ENCODE measurements around the gene TK2.

Gene TK2

DNA sequence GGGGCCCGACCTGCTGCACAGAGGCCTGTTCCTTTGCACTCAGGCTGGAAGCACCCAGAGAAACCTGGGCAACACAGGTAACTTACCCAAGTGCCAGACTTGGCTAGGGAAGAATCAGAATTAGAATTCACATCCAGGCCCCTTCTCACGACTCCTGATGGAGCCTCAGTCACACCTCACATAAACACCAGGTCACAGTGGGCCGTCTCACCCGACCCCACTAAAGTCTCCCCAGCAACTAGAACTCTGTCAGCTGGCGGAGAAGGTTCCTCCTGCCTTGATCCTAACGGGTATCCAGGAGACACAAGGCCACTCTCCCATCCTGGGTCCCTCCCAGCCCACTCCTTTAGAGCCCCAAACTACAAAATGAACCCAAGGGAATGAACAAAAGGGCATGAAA, 6.4 kb downstream of the TK2 start:
- DNase-seq: no peak

DNA sequence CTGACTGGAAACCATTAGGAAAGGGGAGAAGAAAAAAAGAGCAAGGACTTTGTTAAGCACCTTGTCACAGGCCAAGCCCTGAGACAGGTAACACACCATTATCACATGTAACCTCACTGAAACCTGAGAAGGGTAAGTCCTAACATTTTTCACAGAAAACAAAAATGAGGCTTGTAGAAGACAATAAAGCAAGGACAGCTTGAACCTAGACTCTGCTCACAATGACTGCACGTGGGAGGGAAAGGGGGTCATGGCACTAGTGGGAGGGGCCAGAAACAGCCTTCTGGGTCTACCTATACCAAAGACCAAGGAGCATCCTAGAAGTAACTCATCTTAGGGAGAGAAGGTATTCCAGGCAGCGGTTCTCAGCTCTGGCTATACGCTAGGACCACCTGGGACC, 7.5 kb downstream of the TK2 start:
- no peak for DNase-seq

GRCh38 chr16:66541388-66542355, 8.2 kb downstream of the TK2 start:
- no peak for DNase-seq

DNA sequence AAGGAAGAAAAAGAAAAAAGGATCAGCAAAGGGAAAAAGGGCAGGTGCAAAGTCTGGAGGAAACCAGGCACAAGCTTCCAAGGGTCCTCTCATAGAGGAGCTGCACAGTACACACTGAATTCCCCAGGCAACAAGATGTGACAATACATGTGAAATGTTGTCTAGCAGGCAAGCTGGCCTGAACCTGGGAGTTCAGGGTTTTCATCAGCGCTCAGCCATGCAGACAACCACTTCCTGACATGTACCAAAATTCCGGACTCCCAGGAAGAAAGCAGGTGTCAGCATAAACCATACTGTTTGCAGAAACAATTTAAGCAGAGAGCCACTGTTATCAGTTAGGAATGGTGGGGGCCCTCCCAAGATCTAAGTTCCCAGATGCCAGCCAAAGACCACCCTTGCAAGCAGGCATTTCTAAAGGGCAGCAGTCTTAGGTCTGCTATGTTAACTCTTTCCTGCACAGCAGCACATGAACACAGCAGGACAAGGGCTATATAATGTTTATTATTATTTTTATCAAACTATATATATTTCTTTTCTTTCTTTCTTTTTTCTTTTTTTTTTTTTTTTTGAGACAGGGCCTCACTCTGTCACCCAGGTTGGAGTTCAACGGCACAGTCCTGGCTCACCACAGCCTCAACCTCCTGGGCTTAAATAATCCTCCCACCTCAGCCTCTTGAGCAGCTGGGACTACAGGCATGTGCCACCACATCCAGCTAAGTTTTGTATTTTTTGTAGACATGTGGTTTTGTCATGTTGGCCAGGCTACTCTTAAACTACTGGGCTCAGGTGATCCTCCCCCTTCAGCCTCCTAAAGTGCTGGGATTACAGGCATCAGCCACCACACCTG, 10.1 kb downstream of the TK2 start:
- DNase-seq: no peak

DNA sequence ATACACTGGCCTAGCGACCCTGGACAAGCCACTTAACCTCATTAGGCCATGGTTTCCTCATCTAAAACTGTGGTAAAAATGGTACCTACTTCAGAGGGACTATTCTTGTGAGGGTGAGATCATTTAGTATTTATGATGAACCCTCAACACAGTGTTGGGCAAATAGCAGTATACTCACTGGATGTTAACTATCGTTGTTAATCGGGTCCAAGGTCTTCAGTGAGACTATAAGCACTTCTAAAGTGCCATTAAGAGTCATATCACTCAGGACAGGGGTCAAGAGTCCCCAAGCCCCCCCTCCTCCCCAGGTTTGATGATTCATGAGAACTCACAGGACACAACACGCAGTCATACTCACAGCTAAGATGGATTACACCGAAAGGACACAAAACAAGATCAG, 11.0 kb downstream of the TK2 start:
- DNase-seq: no peak

DNA sequence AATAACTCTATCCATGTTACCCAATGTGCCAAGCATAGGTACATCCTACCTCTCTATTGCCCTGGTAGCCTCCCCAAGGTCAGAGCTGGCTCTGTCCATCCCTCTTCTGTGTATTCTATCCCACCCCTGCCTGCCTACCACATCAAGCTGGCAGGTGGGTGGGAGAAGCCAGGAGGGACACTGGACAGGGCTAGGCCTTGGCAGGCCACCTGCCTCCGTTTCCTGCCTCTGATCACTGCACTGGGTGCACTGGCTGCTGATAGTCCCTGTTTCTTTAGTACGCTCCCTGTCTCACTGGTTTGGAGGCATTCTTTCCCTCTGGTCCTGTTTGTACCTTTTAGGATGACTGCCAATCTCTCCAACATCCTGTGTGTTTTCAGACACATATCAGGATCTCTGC, 12.7 kb downstream of the TK2 start:
- DNase-seq: no peak

GRCh38 chr16:66536525-66536924, 13.4 kb downstream of the TK2 start:
- no peak for DNase-seq

DNA sequence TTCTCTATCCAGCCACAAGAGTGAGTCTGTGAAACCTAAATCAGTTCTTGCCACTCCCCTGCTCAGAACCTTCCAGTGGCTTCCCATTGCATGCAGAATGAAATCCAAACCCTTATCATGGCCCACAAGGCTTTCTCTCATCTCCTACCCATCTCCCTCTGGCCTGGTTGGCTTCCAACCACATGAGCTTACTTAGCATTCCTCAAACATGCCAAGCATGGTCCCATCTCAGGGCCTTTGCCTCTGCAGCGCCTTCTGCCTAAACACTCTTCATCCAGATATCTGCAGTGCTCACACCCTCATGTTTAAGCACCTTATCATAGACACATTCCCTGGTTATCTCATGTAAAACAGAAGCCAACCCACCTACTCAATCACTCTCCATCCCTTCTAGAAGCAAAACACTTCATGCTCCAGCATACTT, 15.5 kb downstream of the TK2 start:
- no peak for DNase-seq

GRCh38 chr16:66529475-66529874, 20.4 kb downstream of the TK2 start:
- DNase-seq: no peak

DNA sequence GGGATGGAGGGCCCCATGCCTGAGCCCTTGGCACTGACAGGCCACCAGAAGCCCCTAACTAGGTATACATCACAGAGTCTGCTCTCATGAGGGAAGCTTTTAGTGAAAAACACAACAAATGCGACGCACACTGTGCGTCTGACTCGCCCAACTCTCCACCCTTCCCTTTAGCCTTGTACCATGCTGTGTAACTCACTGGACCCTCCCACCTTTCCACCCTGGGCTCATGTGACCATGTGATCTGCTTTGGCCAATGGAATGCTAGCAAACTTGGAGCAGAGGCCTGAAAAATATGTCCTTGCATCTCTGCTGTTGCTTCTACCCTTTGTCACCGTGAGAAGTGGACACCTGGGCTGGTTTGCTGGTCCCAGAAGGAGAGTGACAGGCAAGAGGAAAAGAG, 21.6 kb downstream of the TK2 start:
- no peak for DNase-seq

DNA sequence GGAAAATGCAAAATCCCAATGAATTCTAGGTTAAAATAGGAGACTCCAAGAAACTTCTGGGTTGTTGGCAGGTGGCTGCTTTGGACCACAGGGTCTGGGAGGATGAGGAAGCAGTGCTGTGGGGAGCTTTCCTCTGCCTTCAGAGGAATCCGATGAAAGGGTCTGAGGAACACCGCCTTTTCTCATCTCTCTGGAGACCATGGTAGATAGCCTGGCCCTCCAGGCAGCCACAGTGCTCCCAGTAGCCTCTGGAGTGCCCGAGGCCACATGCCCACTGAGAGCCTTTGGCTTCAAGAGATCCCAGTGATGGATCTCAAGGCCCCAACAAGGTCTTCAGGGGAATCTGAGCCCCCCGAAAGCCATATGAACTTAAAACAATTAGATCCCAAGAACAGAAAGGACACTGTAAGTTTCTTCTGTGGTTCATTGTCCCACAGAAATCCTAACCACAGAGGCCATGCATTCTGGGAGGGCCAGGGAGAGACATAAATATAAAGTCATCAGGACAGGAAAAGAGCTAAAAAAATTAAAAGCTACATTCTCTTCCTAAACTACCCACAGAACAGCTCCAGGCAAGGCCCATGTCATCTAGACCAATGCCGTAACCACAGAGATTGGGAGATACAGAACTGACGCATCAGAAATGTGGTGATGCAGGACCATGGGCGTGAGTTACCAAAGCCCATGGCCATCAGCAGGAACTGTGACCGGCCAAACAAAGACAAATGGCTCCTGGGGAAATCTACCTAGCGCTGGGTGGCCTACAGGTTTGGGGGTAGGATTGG, 24.3 kb downstream of the TK2 start:
- no peak for DNase-seq

DNA sequence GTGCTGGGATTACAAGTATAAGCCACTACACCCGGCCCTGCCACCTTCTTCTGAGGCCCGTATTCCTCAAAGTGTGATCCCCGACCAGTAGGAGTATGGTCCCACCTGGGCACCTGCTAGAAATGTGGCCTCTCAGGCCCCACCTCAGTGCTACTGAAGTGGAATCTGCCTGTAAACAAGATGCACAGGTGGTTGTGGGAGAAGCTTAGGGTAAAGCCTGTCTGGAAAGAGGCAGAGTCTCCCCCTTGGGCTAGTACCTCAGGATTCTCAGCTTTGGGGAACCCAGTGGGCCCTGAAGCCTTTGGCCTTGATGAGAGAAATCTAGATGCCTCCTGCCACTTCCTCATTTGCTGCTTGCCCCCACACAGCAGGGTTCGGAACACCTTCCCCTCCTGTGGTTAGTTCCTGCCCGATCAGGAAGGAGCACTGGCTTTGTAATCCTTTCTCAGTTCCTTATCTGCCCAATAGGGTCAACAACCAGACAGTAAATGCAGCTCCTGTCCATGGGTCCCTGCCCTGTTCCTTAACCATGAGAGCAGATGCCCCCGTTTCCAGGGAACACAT, 25.2 kb downstream of the TK2 start:
- DNase-seq: no peak

- no peak for DNase-seq
Observed at GRCh38 chr16:66523861-66524354, 26.0 kb downstream of the TK2 start.

GRCh38 chr16:66522816-66523590, 26.9 kb downstream of the TK2 start:
- no peak for DNase-seq

DNA sequence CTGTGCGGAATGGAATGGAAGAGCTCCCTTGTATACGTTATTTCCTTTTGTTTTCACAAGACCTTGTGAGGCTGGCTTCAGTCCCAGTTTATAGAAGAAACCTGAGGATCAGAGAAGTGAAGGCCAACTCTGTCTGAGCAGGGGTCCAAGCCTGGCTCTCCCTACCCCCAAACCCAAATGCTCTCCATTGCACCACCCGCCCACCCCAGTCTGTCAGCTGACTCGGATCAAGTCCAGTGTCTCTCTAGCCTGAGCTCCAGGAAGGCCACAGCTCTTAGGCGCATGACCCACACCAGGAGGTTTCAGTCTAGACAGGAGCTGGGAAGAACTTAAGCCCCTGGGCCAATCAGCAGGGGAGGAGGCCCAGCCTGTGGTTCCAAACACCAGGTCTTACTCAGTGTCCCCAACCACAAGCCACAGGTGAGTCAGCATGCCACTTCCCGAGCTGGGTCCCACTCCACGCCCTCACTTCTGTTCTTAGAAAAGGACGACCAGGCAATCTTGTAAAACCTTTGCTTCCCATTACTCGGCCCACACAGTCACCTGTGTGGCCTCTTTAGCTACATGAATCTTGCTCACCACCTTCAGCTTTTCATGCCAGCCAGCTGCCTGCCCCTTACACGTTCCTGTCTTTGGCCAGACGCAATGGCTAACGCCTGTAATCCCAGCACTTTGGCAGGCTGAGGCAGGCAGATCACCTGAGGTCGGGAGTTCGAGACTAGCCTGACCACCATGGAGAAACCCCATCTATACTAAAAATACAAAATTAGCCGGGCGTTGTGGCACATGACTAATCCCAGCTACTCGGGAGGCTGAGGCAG, 27.8 kb downstream of the TK2 start:
- DNase-seq: peak in 3 of 4 experiments; percentile 46 to 60 (median 55)

- DNase-seq: no peak
Observed at GRCh38 chr16:66521252-66521713, 28.6 kb downstream of the TK2 start.

GRCh38 chr16:66520406-66521170, 29.3 kb downstream of the TK2 start:
- no peak for DNase-seq

GRCh38 chr16:66519482-66520373, 30.2 kb downstream of the TK2 start:
- no peak for DNase-seq

Measured in activated naive CD4-positive, alpha-beta T cell (primary cell).